KOPT-K1 (cell line): ENCODE results near the gene RAB39A.
"Not testable (repeated sequence)": the region's sequence is repeated elsewhere in the genome, so short reads cannot be mapped to it uniquely, and the experiment has no call there.

Experiments used
- H3K27ac ChIP-seq: fragments of 200-600 bp; sonication (generic); 2 replicates; pipeline ENCODE4 v1.5.1; 2016; ENCODE audit warnings: antibody characterized with exemption, mild to moderate bottlenecking, low read depth, low read length; ENCODE audit not compliant: poor library complexity, severe bottlenecking
- H3K36me3 ChIP-seq: fragments of 200-600 bp; sonication (generic); 2 replicates; pipeline ENCODE4 v1.5.1; 2017; ENCODE audit warnings: antibody characterized with exemption, mild to moderate bottlenecking, low read length, moderate library complexity; ENCODE audit not compliant: insufficient read depth
- H3K9me3 ChIP-seq: fragments of 200-600 bp; sonication (generic); 2 replicates; pipeline ENCODE4 v1.5.1; 2017; ENCODE audit warnings: antibody characterized with exemption, low read length, mild to moderate bottlenecking; ENCODE audit not compliant: insufficient read depth, poor library complexity, severe bottlenecking

The RAB39A gene

GRCh38 chr11:107947904-107948303 lies 19.7 kb downstream of the RAB39A start:
- no peak overlapping the region for H3K27ac ChIP-seq

GRCh38 chr11:107948328-107948727 lies 20.1 kb downstream of the RAB39A start:
- H3K9me3 ChIP-seq, H3K27ac ChIP-seq, H3K36me3 ChIP-seq: not testable (repeated sequence)

More at GRCh38 chr11:107947904-107948303, 19.7 kb downstream of the RAB39A start:
- H3K36me3 ChIP-seq, result no peaks in the 10 kb centered on the region
- no peaks in the 10 kb centered on the region for H3K9me3 ChIP-seq

GRCh38 chr11:107951155-107951554 lies 22.9 kb downstream of the RAB39A start:
- H3K27ac ChIP-seq, result no peak overlapping the region
- no peaks in the 10 kb centered on the region for H3K36me3 ChIP-seq
- H3K9me3 ChIP-seq, result no peaks in the 10 kb centered on the region

GRCh38 chr11:107953446-107953845 lies 25.2 kb downstream of the RAB39A start:
- Histone ChIP-seq H3K36me3 (no peaks in the 10 kb centered on the region), H3K27ac (no peak overlapping the region), H3K9me3 (no peaks in the 10 kb centered on the region)

- Histone ChIP-seq H3K36me3 (no peaks in the 10 kb centered on the region), H3K9me3 (no peaks in the 10 kb centered on the region), H3K27ac (no peak overlapping the region)
Measured at GRCh38 chr11:107956543-107956942, 28.3 kb downstream of the RAB39A start.

GRCh38 chr11:107957109-107957588 lies 28.9 kb downstream of the RAB39A start:
- no peaks in the 10 kb centered on the region for H3K36me3 ChIP-seq
- H3K27ac ChIP-seq, result no peak overlapping the region
- no peaks in the 10 kb centered on the region for H3K9me3 ChIP-seq

GRCh38 chr11:107961480-107961879 lies 33.2 kb downstream of the RAB39A start:
- no peak overlapping the region for H3K27ac ChIP-seq
- H3K9me3 ChIP-seq, result no peaks in the 10 kb centered on the region
- no peaks in the 10 kb centered on the region for H3K36me3 ChIP-seq

GRCh38 chr11:107962181-107962580 lies 33.9 kb downstream of the RAB39A start:
- no peak overlapping the region for H3K27ac ChIP-seq
- no peaks in the 10 kb centered on the region for H3K36me3 ChIP-seq
- H3K9me3 ChIP-seq, result no peaks in the 10 kb centered on the region

- Histone ChIP-seq H3K9me3 (no peaks in the 10 kb centered on the region), H3K27ac (no peak overlapping the region), H3K36me3 (no peaks in the 10 kb centered on the region)
Measured at GRCh38 chr11:107963091-107963490, 34.8 kb downstream of the RAB39A start.

- no peak overlapping the region for H3K27ac ChIP-seq
Measured at GRCh38 chr11:107969219-107969618, 41.0 kb downstream of the RAB39A start.

GRCh38 chr11:107970049-107970448 lies 41.8 kb downstream of the RAB39A start:
- no peaks in the 10 kb centered on the region for H3K36me3 ChIP-seq
- H3K27ac ChIP-seq, result no peak overlapping the region
- no peaks in the 10 kb centered on the region for H3K9me3 ChIP-seq

More at GRCh38 chr11:107969219-107969618, 41.0 kb downstream of the RAB39A start:
- Histone ChIP-seq H3K9me3 (no peaks in the 10 kb centered on the region), H3K36me3 (no peaks in the 10 kb centered on the region)

GRCh38 chr11:107973641-107974040 lies 45.4 kb downstream of the RAB39A start:
- H3K27ac ChIP-seq, result no peak overlapping the region
- no peaks in the 10 kb centered on the region for H3K36me3 ChIP-seq
- H3K9me3 ChIP-seq, result no peaks in the 10 kb centered on the region

GRCh38 chr11:107988397-107989158 lies 60.3 kb downstream of the RAB39A start:
- no peak overlapping the region for H3K27ac ChIP-seq

GRCh38 chr11:107991868-107992414 lies 63.7 kb downstream of the RAB39A start:
- Histone ChIP-seq H3K36me3 (no peaks in the 10 kb centered on the region), H3K9me3 (no peaks in the 10 kb centered on the region), H3K27ac (no peak overlapping the region)

More at GRCh38 chr11:107988397-107989158, 60.3 kb downstream of the RAB39A start:
- Histone ChIP-seq H3K9me3 (no peaks in the 10 kb centered on the region), H3K36me3 (no peaks in the 10 kb centered on the region)

- Histone ChIP-seq H3K36me3 (no peaks in the 10 kb centered on the region), H3K27ac (no peak overlapping the region), H3K9me3 (no peaks in the 10 kb centered on the region)
Measured at GRCh38 chr11:107996006-107996776, 67.9 kb downstream of the RAB39A start.
